Measurements from ENCODE around the gene OSCP1. TPM values are rescaled to one million over a fixed set of nuclear protein-coding genes. Genes with fewer than 3 reads are reported as not detected.
A peak's percentile ranks its signal among the peaks of the same experiment; 100 is the strongest.

OSCP1 gene
- total RNA-seq, 1 donor from 2014 or later, result 16.4 TPM

GRCh38 chr1:36446746-36447145 lies 3.5 kb downstream of the OSCP1 start:
- no peak for DNase-seq

- DNase-seq, result no peak
Measured at GRCh38 chr1:36446271-36446670, 4.0 kb downstream of the OSCP1 start.

- no peak for DNase-seq
Measured at GRCh38 chr1:36443297-36443696, 7.0 kb downstream of the OSCP1 start.

- no peak for DNase-seq
Measured at GRCh38 chr1:36442337-36442736, 7.9 kb downstream of the OSCP1 start.

- no peak for DNase-seq
Measured at GRCh38 chr1:36440646-36441045, 9.6 kb downstream of the OSCP1 start.

- no peak for DNase-seq
Measured at GRCh38 chr1:36440044-36440443, 10.2 kb downstream of the OSCP1 start.

GRCh38 chr1:36438715-36439114 lies 11.5 kb downstream of the OSCP1 start:
- no peak for DNase-seq

- no peak for DNase-seq
Measured at GRCh38 chr1:36436821-36437220, 13.4 kb downstream of the OSCP1 start.

- no peak for DNase-seq
Measured at GRCh38 chr1:36433102-36433501, 17.1 kb downstream of the OSCP1 start.

- no peak for DNase-seq
Measured at GRCh38 chr1:36432616-36433015, 17.6 kb downstream of the OSCP1 start.

- peak; percentile 28 for DNase-seq
Measured at GRCh38 chr1:36425791-36426190, 24.5 kb downstream of the OSCP1 start.

- DNase-seq, result no peak
Measured at GRCh38 chr1:36421649-36422048, 28.6 kb downstream of the OSCP1 start.

GRCh38 chr1:36420836-36421317 lies 29.4 kb downstream of the OSCP1 start:
- peak; percentile 79 for DNase-seq

- no peak for DNase-seq
Measured at GRCh38 chr1:36420409-36420808, 29.8 kb downstream of the OSCP1 start.

GRCh38 chr1:36419569-36419968 lies 30.7 kb downstream of the OSCP1 start:
- no peak for DNase-seq

- no peak for DNase-seq
Measured at GRCh38 chr1:36419140-36419539, 31.1 kb downstream of the OSCP1 start.

GRCh38 chr1:36417931-36418330 lies 32.3 kb downstream of the OSCP1 start:
- no peak for DNase-seq

- DNase-seq, result no peak
Measured at GRCh38 chr1:36415661-36416326, 34.5 kb downstream of the OSCP1 start.

GRCh38 chr1:36414384-36414783 lies 35.9 kb downstream of the OSCP1 start:
- no peak for DNase-seq

GRCh38 chr1:36411674-36412648 lies 38.3 kb downstream of the OSCP1 start:
- no peak for DNase-seq

- no peak for DNase-seq
Measured at GRCh38 chr1:36408479-36408878, 41.8 kb downstream of the OSCP1 start.

GRCh38 chr1:36406440-36406839 lies 43.8 kb downstream of the OSCP1 start:
- no peak for DNase-seq

- DNase-seq, result no peak
Measured at GRCh38 chr1:36402504-36402890, 47.8 kb downstream of the OSCP1 start.
